HCT116 (cell line): Measurements from ENCODE around the gene MYO16. TPM values are rescaled to one million over a fixed set of nuclear protein-coding genes. Genes with fewer than 3 reads are reported as not detected.

Source experiments
- ATAC-seq: fragments of 200-7000 bp; cut with Tn5 transposase; 2 replicates; pipeline ENCODE4 v1.9.1; 2020; ENCODE audit warnings: mild to moderate bottlenecking, moderate library complexity
- BruUV-seq: library from RNA; stranded (reverse); fragments of 400-500 nt; replicated peaks from 2 replicates; lab custom pipeline; 2021; lab: Mats Ljungman, UMichigan
- CTCF ChIA-PET: fragments of 300-600 bp; sonication (Branson Sonifier 250); formaldehyde crosslinking; loops from one replicate; lab custom pipeline; 2021; ENCODE audit warnings: antibody characterized with exemption; lab: Charles Lee
- POLR2A ChIA-PET: fragments of 300-600, 350-600 bp; sonication (Branson Sonifier 250); formaldehyde crosslinking; loops from one replicate; lab custom pipeline; 2021; ENCODE audit warnings: antibody characterized with exemption; lab: Charles Lee
- RAD21 ChIA-PET, 2 experiments: fragments of 300-600 bp; sonication (Branson Sonifier 250); formaldehyde crosslinking; loops; one replicate each; lab custom pipeline; 2023; ENCODE audit warnings: low total read pairs in 2 of 2; ENCODE audit not compliant: uncharacterized antibody in 2 of 2, unreplicated experiment in 2 of 2, low non-redundant PET in 1 of 2; lab: Charles Lee
- DNase-seq: peaks from one replicate; pipeline ENCODE4 v3.0.0-alpha.2; 2010; ENCODE audit warnings: low read depth, low spot score
- H2AFZ ChIP-seq: fragments of 200-600 bp; shearing (Covaris generic), sonication (generic); 2 replicates; pipeline ENCODE4 v1.6.1; 2017; ENCODE audit warnings: low read depth, mixed run types, mixed read lengths, antibody characterized with exemption, low read length; ENCODE audit not compliant: poor library complexity, severe bottlenecking
- H3K27ac ChIP-seq: 2 replicates; pipeline ENCODE4 v1.5.1; 2012; ENCODE audit warnings: low read depth, low read length
- H3K27me3 ChIP-seq: fragments of 200-600 bp; sonication (generic); 2 replicates; pipeline ENCODE4 v1.6.1; 2016; ENCODE audit warnings: mixed run types, low read length, mixed read lengths; ENCODE audit not compliant: insufficient read depth
- H3K36me3 ChIP-seq, 2 experiments: fragments of 200-500 bp in 1 of 2; fragments of 200-600 bp in 1 of 2; sonication (Bioruptor generic) in 1 of 2; sonication (generic) in 1 of 2; 2 replicates each; pipeline versions ENCODE4 v1.5.1 to v1.6.1; 2014 to 2016; ENCODE audit warnings: low read length in 2 of 2, inconsistent platforms in 1 of 2, mixed read lengths in 1 of 2, mixed run types in 1 of 2; ENCODE audit not compliant: insufficient read depth in 2 of 2, control insufficient read depth in 1 of 2
- H3K4me1 ChIP-seq, 2 experiments: fragments of 200-600 bp in 1 of 2; sonication (generic) in 1 of 2; 2 replicates each; pipeline versions ENCODE4 v1.5.1 to v1.6.1; 2012 to 2017; ENCODE audit warnings: low read length in 2 of 2, inconsistent platforms in 1 of 2, mild to moderate bottlenecking in 1 of 2, mixed read lengths in 1 of 2, mixed run types in 1 of 2, moderate library complexity in 1 of 2; ENCODE audit not compliant: insufficient read depth in 2 of 2, control insufficient read depth in 1 of 2
- H3K4me2 ChIP-seq: fragments of 200-600 bp; sonication (generic); 2 replicates; pipeline ENCODE4 v1.6.1; 2017; ENCODE audit warnings: mixed run types, low read length, mixed read lengths
- H3K4me3 ChIP-seq, 2 experiments: fragments of 200-600 bp in 1 of 2; sonication (generic) in 1 of 2; replicated peaks in 1 of 2; 2 replicates each; pipeline ENCODE4 v1.5.1; 2011 to 2016; ENCODE audit warnings: low read length in 2 of 2, control low read depth in 1 of 2, low read depth in 1 of 2, mild to moderate bottlenecking in 1 of 2, mixed read lengths in 1 of 2, mixed run types in 1 of 2
- H3K79me2 ChIP-seq: fragments of 200-600 bp; sonication (generic); 2 replicates; pipeline ENCODE4 v1.6.1; 2017; ENCODE audit warnings: mild to moderate bottlenecking, mixed run types, low read length, moderate library complexity, mixed read lengths; ENCODE audit not compliant: insufficient read depth
- H3K9ac ChIP-seq: fragments of 200-600 bp; sonication (generic); 2 replicates; pipeline ENCODE4 v1.6.1; 2016; ENCODE audit warnings: low read length, mixed read lengths
- H3K9me2 ChIP-seq: fragments of 200-600 bp; sonication (generic), shearing (Covaris generic); 2 replicates; pipeline ENCODE4 v1.6.1; 2017; ENCODE audit warnings: mixed run types, mild to moderate bottlenecking, moderate library complexity; ENCODE audit not compliant: insufficient read depth
- H3K9me3 ChIP-seq, 2 experiments: fragments of 200-500 bp in 1 of 2; fragments of 200-600 bp in 1 of 2; sonication (Bioruptor generic) in 1 of 2; sonication (generic) in 1 of 2; 2 replicates each; pipeline ENCODE4 v1.6.1; 2014 to 2017; ENCODE audit warnings: low read length in 2 of 2, mixed read lengths in 2 of 2, inconsistent platforms in 1 of 2, low read depth in 1 of 2, mild to moderate bottlenecking in 1 of 2, mixed run types in 1 of 2, moderate library complexity in 1 of 2; ENCODE audit not compliant: control insufficient read depth in 1 of 2, insufficient read depth in 1 of 2
- H4K20me1 ChIP-seq: fragments of 200-600 bp; sonication (generic), shearing (Covaris generic); 2 replicates; pipeline ENCODE4 v1.6.1; 2017; ENCODE audit warnings: mixed run types, mild to moderate bottlenecking, moderate library complexity; ENCODE audit not compliant: insufficient read depth
- ATF3 ChIP-seq: IDR thresholded peaks from 2 replicates; pipeline ENCODE4 v1.6.1; 2012
- CBX3 ChIP-seq: IDR thresholded peaks from 2 replicates; pipeline ENCODE4 v1.6.1; 2012; ENCODE audit warnings: low read depth
- CEBPB ChIP-seq: IDR thresholded peaks from 2 replicates; pipeline ENCODE4 v1.6.1; 2012; ENCODE audit warnings: low read depth
- EGR1 ChIP-seq: IDR thresholded peaks from 2 replicates; pipeline ENCODE4 v1.6.1; 2012; ENCODE audit warnings: low read depth
- ELF1 ChIP-seq: IDR thresholded peaks from 2 replicates; pipeline ENCODE4 v1.6.1; 2012; ENCODE audit warnings: low read depth, borderline replicate concordance
- EZH2 ChIP-seq: fragments of 200-600 bp; sonication (generic); IDR thresholded peaks from 2 replicates; pipeline ENCODE4 v1.6.1; 2017; ENCODE audit warnings: antibody characterized with exemption, mixed run types
- EZH2phosphoT487 ChIP-seq: fragments of 200-600 bp; IDR thresholded peaks from 2 replicates; pipeline ENCODE4 v1.6.1; 2018; ENCODE audit warnings: antibody characterized with exemption, borderline replicate concordance
- FOSL1 ChIP-seq: IDR thresholded peaks from 2 replicates; pipeline ENCODE4 v1.6.1; 2012; ENCODE audit warnings: low read depth
- JUND ChIP-seq: IDR thresholded peaks from 2 replicates; pipeline ENCODE4 v1.6.1; 2012
- MAX ChIP-seq: IDR thresholded peaks from 2 replicates; pipeline ENCODE4 v1.6.1; 2012
- POLR2A ChIP-seq: IDR thresholded peaks from 2 replicates; pipeline ENCODE4 v1.7.0; 2011; ENCODE audit warnings: borderline replicate concordance; ENCODE audit not compliant: insufficient read depth, insufficient read length; ENCODE audit errors: extremely low read depth
- POLR2AphosphoS5 ChIP-seq: IDR thresholded peaks from 2 replicates; pipeline ENCODE4 v1.6.1; 2011; ENCODE audit warnings: mild to moderate bottlenecking, low read depth, low read length, moderate library complexity
- RAD21 ChIP-seq: IDR thresholded peaks from 2 replicates; pipeline ENCODE4 v1.6.1; 2012; ENCODE audit warnings: low read depth, mild to moderate bottlenecking
- REST ChIP-seq: IDR thresholded peaks from 2 replicates; pipeline ENCODE4 v1.6.1; 2012; ENCODE audit warnings: low read depth
- SIN3A ChIP-seq: IDR thresholded peaks from 2 replicates; pipeline ENCODE4 v1.6.1; 2012; ENCODE audit warnings: low read depth
- SP1 ChIP-seq: IDR thresholded peaks from 2 replicates; pipeline ENCODE4 v1.6.1; 2012; ENCODE audit warnings: low read depth
- SRF ChIP-seq: IDR thresholded peaks from 2 replicates; pipeline ENCODE4 v1.6.1; 2012; ENCODE audit warnings: low read depth
- TCF7L2 ChIP-seq: IDR thresholded peaks from 2 replicates; pipeline ENCODE4 v1.7.0; 2011; ENCODE audit warnings: borderline replicate concordance, inconsistent platforms; ENCODE audit not compliant: insufficient read depth, insufficient read length; ENCODE audit errors: extremely low read depth
- YY1 ChIP-seq: IDR thresholded peaks from 2 replicates; pipeline ENCODE4 v1.6.1; 2011; ENCODE audit warnings: low read length, low read depth, moderate library complexity, mild to moderate bottlenecking; ENCODE audit not compliant: insufficient replicate concordance; ENCODE audit errors: extremely low read depth
- ZBTB33 ChIP-seq: IDR thresholded peaks from 2 replicates; pipeline ENCODE4 v1.6.1; 2011; ENCODE audit warnings: mild to moderate bottlenecking, low read length, moderate library complexity; ENCODE audit not compliant: insufficient replicate concordance; ENCODE audit errors: extremely low read depth
- ZFX ChIP-seq: fragments of 450-650 bp; IDR thresholded peaks from 2 replicates; pipeline ENCODE4 v1.6.1; 2017
- ZNF274 ChIP-seq: fragments of 200-500 bp; sonication (Bioruptor generic); IDR thresholded peaks from 2 replicates; pipeline ENCODE4 v1.6.1; 2014; ENCODE audit warnings: mild to moderate bottlenecking, low read depth, low read length, inconsistent platforms
- intact Hi-C: fragments of 100-400 bp; cut with micrococcal nuclease; formaldehyde crosslinking; loops from 2 replicates; pipeline ENCODE4 v1.10.0; 2022
- total RNA-seq: library from RNA; stranded (reverse); gene quantifications from one replicate; pipeline ENCODE4 v1.2.1, GENCODE V29; 2021; ENCODE audit not compliant: unreplicated experiment

Gene MYO16
- total RNA-seq, 1 experiment from 2014 or later: 0.07 TPM

GRCh38 chr13:108915634-108916512 lies 286.5 kb downstream of the MYO16 start:
- Histone ChIP-seq H4K20me1 (no peaks in the 10 kb centered on the region), H3K27me3 (no peaks in the 10 kb centered on the region), H3K36me3 (no peaks in the 10 kb centered on the region), H3K4me1 (peaks cover 25 to 41% of the 10 kb centered on the region in 2 experiments), H2AFZ (peak overlapping the region; percentile 64), H3K4me3 (peak overlapping the region in 1 of 2 experiments; percentile 30; a peak in 2 of 4 replicates), H3K9me3 (no peaks in the 10 kb centered on the region), H3K79me2 (no peaks in the 10 kb centered on the region), H3K4me2 (peak overlapping the region; percentile 70), H3K9me2 (no peaks in the 10 kb centered on the region), H3K9ac (peak overlapping the region; percentile 44), H3K27ac (peak overlapping the region; percentile 67; the same call in 1 of the 2 replicates)
- TSS peak; percentile 76 for BruUV-seq
- intact Hi-C loops: loop anchor here (1.0 to 2.0 kb wide), 2 partner anchors 1193 to 1200 kb away; no protein-coding TSS in a partner anchor
- CTCF ChIA-PET: interaction anchor here (0.7 to 3.2 kb wide), 6 partner anchors 8 to 874 kb away, joined by 3 to 15 read pairs (median 5); no protein-coding TSS in a partner anchor
- DNase-seq: peak; percentile 91
- POLR2A ChIA-PET: interaction anchor here (1.6 kb wide), 1 partner anchor 14 kb away, joined by 3 read pairs; no protein-coding TSS in a partner anchor
- RAD21 ChIA-PET: no interaction called here
- peak; percentile 88 for ATAC-seq
- TF ChIP-seq YY1 (peak; percentile 6), REST (no peak), POLR2A (no peak), CEBPB (peak; percentile 40; the same call in 1 of the 2 replicates), MAX (peak; percentile 88), TCF7L2 (peak; percentile 84), SP1 (peak; percentile 70), EGR1 (no peak), ZNF274 (no peak), SIN3A (peak; percentile 59; the same call in 1 of the 2 replicates), CBX3 (peak; percentile 78), POLR2AphosphoS5 (peak; percentile 56), EZH2phosphoT487 (no peak), ZFX (no peak), ATF3 (peak; percentile 62), FOSL1 (peak; percentile 92), ZBTB33 (peak; percentile 31), ELF1 (no peak), JUND (peak; percentile 95), RAD21 (no peak), SRF (peak; percentile 57), EZH2 (no peak)
